Measurements from ENCODE around the gene DMWD.

The DMWD gene

GRCh38 chr19:45785781-45786532 lies 6.7 kb downstream of the DMWD start:
- no peak for DNase-seq (ENCODE audit: low read depth)

GRCh38 chr19:45785097-45785496 lies 7.5 kb downstream of the DMWD start:
- DNase-seq (ENCODE audit: low read depth) = no peak

GRCh38 chr19:45784096-45784495 lies 8.5 kb downstream of the DMWD start:
- DNase-seq (ENCODE audit: low read depth) = no peak

- DNase-seq (ENCODE audit: low read depth) = no peak
These were observed 9.5 kb downstream of the DMWD start for GRCh38 chr19:45782820-45783785.

GRCh38 chr19:45782162-45782691 lies 10.4 kb downstream of the DMWD start, which contains the start of gene DMPK:
DMPK (minus strand) TSS chr19:45782490; CDS start chr19:45782352, 138 bp downstream.
- no peak for DNase-seq (ENCODE audit: low read depth)

- DNase-seq (ENCODE audit: low read depth) = no peak
These were observed 11.2 kb downstream of the DMWD start for GRCh38 chr19:45781214-45782161.

- DNase-seq (ENCODE audit: low read depth) = no peak
These were observed 12.0 kb downstream of the DMWD start for GRCh38 chr19:45780448-45781213.

GRCh38 chr19:45780146-45780447 lies 12.5 kb downstream of the DMWD start:
- DNase-seq (ENCODE audit: low read depth) = no peak

- peak; percentile 68 for DNase-seq (ENCODE audit: low read depth)
These were observed 13.2 kb downstream of the DMWD start for GRCh38 chr19:45779231-45780145.

- no peak for DNase-seq (ENCODE audit: low read depth)
These were observed 14.5 kb downstream of the DMWD start for GRCh38 chr19:45778010-45778661.

- DNase-seq (ENCODE audit: low read depth) = no peak
These were observed 15.2 kb downstream of the DMWD start for GRCh38 chr19:45777395-45777961.

GRCh38 chr19:45774765-45775164 lies 17.9 kb downstream of the DMWD start:
- DNase-seq (ENCODE audit: low read depth) = no peak

GRCh38 chr19:45773384-45773783 lies 19.3 kb downstream of the DMWD start:
- no peak for DNase-seq (ENCODE audit: low read depth)

- no peak for DNase-seq (ENCODE audit: low read depth)
These were observed 19.7 kb downstream of the DMWD start for GRCh38 chr19:45772912-45773311.

GRCh38 chr19:45772130-45772840 lies 20.4 kb downstream of the DMWD start:
- no peak for DNase-seq (ENCODE audit: low read depth)

- DNase-seq (ENCODE audit: low read depth) = no peak
These were observed 21.2 kb downstream of the DMWD start for GRCh38 chr19:45771311-45771933.

- DNase-seq (ENCODE audit: low read depth) = peak; percentile 94
These were observed 22.2 kb downstream of the DMWD start for GRCh38 chr19:45770192-45771101.

All from CMK (cell line).